SK-N-SH treated with all-trans-retinoic acid at 6 μM for 48 hours (cell line): ENCODE data around the gene FAM50B.

ENCODE experiments used
- ATAC-seq: fragments of 200-7000 bp; cut with Tn5 transposase; 3 replicates; pipeline ENCODE4 v1.9.1; 2020; ENCODE audit warnings: mild to moderate bottlenecking, moderate library complexity
- ARNTL ChIP-seq: fragments of 450-650 bp; formaldehyde crosslinking; IDR thresholded peaks from 2 replicates; pipeline ENCODE4 v1.5.0; 2020; ENCODE audit warnings: low read depth, mild to moderate bottlenecking, moderate library complexity, borderline replicate concordance
- BACH2 ChIP-seq: fragments of 250-450 bp; sonication (Bioruptor Pico); IDR thresholded peaks from 2 replicates; pipeline ENCODE4 v1.9.0; 2021; ENCODE audit warnings: mild to moderate bottlenecking, borderline replicate concordance
- CSDC2 ChIP-seq: fragments of 250-450 bp; sonication (Bioruptor Pico); IDR thresholded peaks from 2 replicates; pipeline ENCODE4 v1.5.0; 2020; ENCODE audit warnings: mild to moderate bottlenecking, moderate library complexity
- CSRNP3 ChIP-seq: fragments of 250-450 bp; sonication (Bioruptor Pico); IDR thresholded peaks from 2 replicates; pipeline ENCODE4 v1.5.1; 2021; ENCODE audit warnings: mild to moderate bottlenecking, moderate library complexity
- ESRRG ChIP-seq: fragments of 250-450 bp; sonication (Bioruptor Pico); IDR thresholded peaks from 2 replicates; pipeline ENCODE4 v1.6.1; 2021; ENCODE audit warnings: mild to moderate bottlenecking
- GLIS3 ChIP-seq: fragments of 250-450 bp; sonication (Bioruptor Pico); IDR thresholded peaks from 2 replicates; pipeline ENCODE4 v1.5.0; 2020; ENCODE audit warnings: mild to moderate bottlenecking, moderate library complexity
- ISL1 ChIP-seq: fragments of 250-450 bp; sonication (Bioruptor Pico); IDR thresholded peaks from 2 replicates; pipeline ENCODE4 v2.1.2; 2022; ENCODE audit warnings: mild to moderate bottlenecking, moderate library complexity
- OSR1 ChIP-seq: fragments of 250-450 bp; sonication (Bioruptor Pico); IDR thresholded peaks from 2 replicates; pipeline ENCODE4 v1.8.0; 2022; ENCODE audit warnings: moderate library complexity, mild to moderate bottlenecking, inconsistent platforms
- PATZ1 ChIP-seq: fragments of 250-450 bp; sonication (Bioruptor Pico); IDR thresholded peaks from 2 replicates; pipeline ENCODE4 v1.8.0; 2020; ENCODE audit warnings: mild to moderate bottlenecking, moderate library complexity, borderline replicate concordance
- POU6F1 ChIP-seq: fragments of 250-450 bp; sonication (Bioruptor Pico); IDR thresholded peaks from 2 replicates; pipeline ENCODE4 v1.8.0; 2021; ENCODE audit warnings: low read depth, mild to moderate bottlenecking, moderate library complexity, borderline replicate concordance
- PPARA ChIP-seq: fragments of 250-450 bp; sonication (Bioruptor Pico); IDR thresholded peaks from 2 replicates; pipeline ENCODE4 v1.5.0; 2020; ENCODE audit warnings: mild to moderate bottlenecking, borderline replicate concordance
- RARB ChIP-seq: fragments of 250-450 bp; sonication (Bioruptor Pico); IDR thresholded peaks from 2 replicates; pipeline ENCODE4 v1.8.0; 2021; ENCODE audit warnings: mild to moderate bottlenecking, moderate library complexity
- TCF4 ChIP-seq: fragments of 250-450 bp; sonication (Bioruptor Pico); IDR thresholded peaks from 2 replicates; pipeline ENCODE4 v1.8.0; 2021; ENCODE audit warnings: mild to moderate bottlenecking, moderate library complexity, borderline replicate concordance
- TOX ChIP-seq: fragments of 250-450 bp; sonication (Bioruptor Pico); IDR thresholded peaks from 2 replicates; pipeline ENCODE4 v1.8.0; 2021; ENCODE audit warnings: mild to moderate bottlenecking, moderate library complexity, borderline replicate concordance
- ZC3H10 ChIP-seq: fragments of 250-450 bp; sonication (Bioruptor Pico); IDR thresholded peaks from 2 replicates; pipeline ENCODE4 v1.5.1; 2021; ENCODE audit warnings: mild to moderate bottlenecking, moderate library complexity
- ZFP30 ChIP-seq: fragments of 450-650 bp; formaldehyde crosslinking; IDR thresholded peaks from 2 replicates; pipeline ENCODE4 v1.5.0; 2022; ENCODE audit warnings: mild to moderate bottlenecking, moderate library complexity
- ZNF565 ChIP-seq: fragments of 450-650 bp; formaldehyde crosslinking; conservative IDR thresholded peaks from 2 replicates; pipeline ENCODE4 v1.5.0; 2020; ENCODE audit warnings: low read depth, mild to moderate bottlenecking, moderate library complexity
- ZNF8 ChIP-seq: fragments of 450-650 bp; formaldehyde crosslinking; IDR thresholded peaks from 2 replicates; pipeline ENCODE4 v1.5.0; 2020; ENCODE audit warnings: mild to moderate bottlenecking, moderate library complexity
- TF ChIP-seq, protein P1 (sequence below): fragments of 250-450 bp; sonication (Bioruptor Pico); IDR thresholded peaks from 2 replicates; pipeline ENCODE4 v1.5.1; 2020; ENCODE audit warnings: low read depth, mild to moderate bottlenecking, moderate library complexity
- TF ChIP-seq, protein P2 (sequence below): fragments of 250-450 bp; sonication (Bioruptor Pico); IDR thresholded peaks from 2 replicates; pipeline ENCODE4 v1.5.0; 2020; ENCODE audit warnings: mild to moderate bottlenecking, moderate library complexity

FAM50B gene

DNA sequence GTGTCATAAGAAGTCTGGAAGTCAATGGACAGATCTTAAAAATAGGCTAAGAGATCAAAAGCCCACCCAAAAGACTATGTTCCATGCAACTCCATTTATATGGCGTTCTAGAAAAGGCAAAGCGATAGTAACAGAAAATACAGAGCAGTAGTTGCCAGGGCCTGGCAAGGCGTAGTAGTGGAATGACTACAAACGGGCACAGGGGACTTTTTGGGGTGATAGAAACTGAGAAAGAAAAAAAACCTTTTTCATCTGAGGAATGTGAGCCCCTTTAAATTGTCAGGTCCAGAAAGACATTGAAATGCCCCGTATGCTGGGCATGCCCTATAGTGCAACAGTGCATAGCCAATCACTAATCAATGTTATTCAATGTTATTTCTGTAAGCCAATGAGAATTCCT lies 47.2 kb upstream of the FAM50B start:
- TF ChIP-seq BACH2 (CRISPR knock-in tag) (no peak), ESRRG (CRISPR knock-in tag) (no peak), CSDC2 (no peak), ZC3H10 (no peak), TOX (no peak), GLIS3 (no peak), OSR1 (CRISPR knock-in tag) (no peak), POU6F1 (no peak), ZNF8 (CRISPR knock-in tag) (no peak), PATZ1 (CRISPR knock-in tag) (no peak), ARNTL (CRISPR knock-in tag) (no peak), RARB (CRISPR knock-in tag) (no peak), ZNF565 (CRISPR knock-in tag) (no peak), TCF4 (no peak), CSRNP3 (no peak), PPARA (CRISPR knock-in tag) (no peak)
- TF ChIP-seq, protein P1, sequence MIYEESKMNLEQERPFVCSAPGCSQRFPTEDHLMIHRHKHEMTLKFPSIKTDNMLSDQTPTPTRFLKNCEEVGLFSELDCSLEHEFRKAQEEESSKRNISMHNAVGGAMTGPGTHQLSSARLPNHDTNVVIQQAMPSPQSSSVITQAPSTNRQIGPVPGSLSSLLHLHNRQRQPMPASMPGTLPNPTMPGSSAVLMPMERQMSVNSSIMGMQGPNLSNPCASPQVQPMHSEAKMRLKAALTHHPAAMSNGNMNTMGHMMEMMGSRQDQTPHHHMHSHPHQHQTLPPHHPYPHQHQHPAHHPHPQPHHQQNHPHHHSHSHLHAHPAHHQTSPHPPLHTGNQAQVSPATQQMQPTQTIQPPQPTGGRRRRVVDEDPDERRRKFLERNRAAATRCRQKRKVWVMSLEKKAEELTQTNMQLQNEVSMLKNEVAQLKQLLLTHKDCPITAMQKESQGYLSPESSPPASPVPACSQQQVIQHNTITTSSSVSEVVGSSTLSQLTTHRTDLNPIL: no peak
- TF ChIP-seq, protein P2, sequence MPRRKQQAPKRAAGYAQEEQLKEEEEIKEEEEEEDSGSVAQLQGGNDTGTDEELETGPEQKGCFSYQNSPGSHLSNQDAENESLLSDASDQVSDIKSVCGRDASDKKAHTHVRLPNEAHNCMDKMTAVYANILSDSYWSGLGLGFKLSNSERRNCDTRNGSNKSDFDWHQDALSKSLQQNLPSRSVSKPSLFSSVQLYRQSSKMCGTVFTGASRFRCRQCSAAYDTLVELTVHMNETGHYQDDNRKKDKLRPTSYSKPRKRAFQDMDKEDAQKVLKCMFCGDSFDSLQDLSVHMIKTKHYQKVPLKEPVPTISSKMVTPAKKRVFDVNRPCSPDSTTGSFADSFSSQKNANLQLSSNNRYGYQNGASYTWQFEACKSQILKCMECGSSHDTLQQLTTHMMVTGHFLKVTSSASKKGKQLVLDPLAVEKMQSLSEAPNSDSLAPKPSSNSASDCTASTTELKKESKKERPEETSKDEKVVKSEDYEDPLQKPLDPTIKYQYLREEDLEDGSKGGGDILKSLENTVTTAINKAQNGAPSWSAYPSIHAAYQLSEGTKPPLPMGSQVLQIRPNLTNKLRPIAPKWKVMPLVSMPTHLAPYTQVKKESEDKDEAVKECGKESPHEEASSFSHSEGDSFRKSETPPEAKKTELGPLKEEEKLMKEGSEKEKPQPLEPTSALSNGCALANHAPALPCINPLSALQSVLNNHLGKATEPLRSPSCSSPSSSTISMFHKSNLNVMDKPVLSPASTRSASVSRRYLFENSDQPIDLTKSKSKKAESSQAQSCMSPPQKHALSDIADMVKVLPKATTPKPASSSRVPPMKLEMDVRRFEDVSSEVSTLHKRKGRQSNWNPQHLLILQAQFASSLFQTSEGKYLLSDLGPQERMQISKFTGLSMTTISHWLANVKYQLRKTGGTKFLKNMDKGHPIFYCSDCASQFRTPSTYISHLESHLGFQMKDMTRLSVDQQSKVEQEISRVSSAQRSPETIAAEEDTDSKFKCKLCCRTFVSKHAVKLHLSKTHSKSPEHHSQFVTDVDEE (CRISPR knock-in tag): no peak
- no peak for ATAC-seq

DNA sequence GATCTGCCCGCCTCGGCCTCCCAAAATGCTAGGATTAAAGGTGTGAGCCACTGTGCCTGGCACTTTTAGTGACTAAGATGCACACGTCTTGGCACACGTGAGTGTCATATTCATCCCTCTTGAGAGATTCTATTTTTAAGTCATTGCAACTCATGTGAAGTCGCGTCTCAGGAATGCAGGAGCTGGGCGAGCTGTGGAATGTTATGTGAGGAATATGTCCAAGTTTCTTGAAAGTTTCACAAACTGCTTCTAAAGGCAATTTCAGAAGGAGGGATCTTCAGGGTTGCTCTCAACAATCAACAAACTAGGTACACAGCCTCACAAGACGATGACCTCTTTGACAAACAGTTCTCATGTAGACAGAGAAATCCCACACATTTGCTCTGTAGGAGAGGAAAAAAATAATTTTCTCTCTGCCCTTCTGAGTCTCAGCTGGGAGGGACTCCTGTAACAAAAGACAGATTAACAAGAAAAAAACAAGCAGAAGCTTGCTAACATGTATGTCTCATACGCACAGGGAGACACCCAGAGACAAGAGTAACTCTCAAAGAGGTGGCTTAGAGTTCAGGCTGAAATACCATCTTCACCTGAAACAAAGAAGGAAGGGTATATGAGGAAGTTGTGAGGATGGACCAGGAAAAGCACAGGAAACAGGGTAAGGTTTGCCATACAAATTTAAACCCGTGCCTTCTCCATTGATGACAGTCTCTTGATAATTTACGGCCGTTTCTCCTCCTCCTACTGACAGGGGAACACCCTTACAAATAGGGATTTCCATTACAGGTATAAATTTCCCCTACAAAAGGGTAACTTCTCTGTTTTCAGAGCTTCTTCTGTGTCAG lies 45.3 kb upstream of the FAM50B start:
- TF ChIP-seq CSDC2: peak; percentile 72; the same call in 1 of the 2 replicates
- TF ChIP-seq ISL1 (CRISPR knock-in tag): peak; percentile 63
- TF ChIP-seq TOX: no peak
- no peak for TF ChIP-seq RARB (CRISPR knock-in tag)
- TF ChIP-seq PATZ1 (CRISPR knock-in tag): no peak
- TF ChIP-seq ZFP30 (CRISPR knock-in tag): no peak
- TF ChIP-seq, protein P1: peak; percentile 55; the same call in 1 of the 2 replicates
- no peak for TF ChIP-seq ESRRG (CRISPR knock-in tag)
- TF ChIP-seq GLIS3: no peak
- no peak for TF ChIP-seq POU6F1
- no peak for TF ChIP-seq ZNF8 (CRISPR knock-in tag)
- TF ChIP-seq, all 23 proteins: peak for 3
- peak; percentile 83 for ATAC-seq
